Activated CD4-positive, alpha-beta T cell treated with anti-CD3 and anti-CD28 coated beads, Interleukin-2, Interleukin-6, amounts not matched to agents 100 ng/mL and 50 ng/mL, durations not matched to agents 16 hours and 8 hours (primary cell): ENCODE data around the gene ENTPD5.
"Not testable (repeated sequence)": the region's sequence is repeated elsewhere in the genome, so short reads cannot be mapped to it uniquely, and the experiment has no call there.

ENCODE experiments used
- DNase-seq: peaks from one replicate; pipeline ENCODE4 v3.0.0-alpha.2; 2020

ENTPD5 gene

GRCh38 chr14:73937012-73937411 is 82.1 kb downstream of the ENTPD5 start:
- no peak for DNase-seq

DNA sequence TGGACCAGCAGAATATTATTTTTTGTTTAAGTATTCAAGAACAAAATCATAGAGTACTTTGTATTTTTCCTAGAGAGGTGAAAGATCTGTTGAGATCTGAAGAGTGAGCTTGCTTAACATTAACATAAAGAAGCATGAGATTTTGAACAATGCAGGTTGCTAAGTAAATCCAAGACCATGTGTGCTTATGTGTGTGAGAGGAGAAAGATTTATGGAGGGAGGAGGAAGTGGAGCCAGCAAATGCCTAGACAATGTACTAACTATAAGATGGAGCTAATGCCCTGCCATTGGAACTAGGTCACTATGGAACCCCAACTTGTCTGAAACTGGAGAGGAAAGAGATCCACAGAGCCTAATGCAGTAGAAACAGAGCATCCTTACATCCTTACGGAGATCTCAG is 82.5 kb downstream of the ENTPD5 start:
- no peak for DNase-seq

GRCh38 chr14:73935666-73936065 is 83.4 kb downstream of the ENTPD5 start:
- no peak for DNase-seq

DNA sequence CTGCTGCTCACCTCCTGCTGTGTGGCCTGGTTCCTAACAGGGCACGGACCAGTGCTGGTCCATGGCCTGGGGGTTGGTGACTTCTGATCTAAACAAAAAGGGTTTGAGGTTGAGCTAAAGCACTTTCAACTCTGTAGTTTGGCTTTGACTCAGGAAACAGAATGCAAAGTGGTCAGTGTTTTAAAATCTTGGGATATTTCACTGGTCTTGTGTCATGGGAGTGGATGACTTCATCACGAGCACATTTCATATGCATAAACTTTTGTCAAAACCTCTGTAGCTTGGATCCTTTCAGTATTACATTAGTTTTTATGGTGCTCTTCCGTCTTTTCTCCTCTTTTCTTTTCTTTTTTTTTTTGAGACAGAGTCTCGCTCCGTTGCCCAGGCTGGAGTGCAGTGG is 94.8 kb downstream of the ENTPD5 start:
- no peak for DNase-seq

DNA sequence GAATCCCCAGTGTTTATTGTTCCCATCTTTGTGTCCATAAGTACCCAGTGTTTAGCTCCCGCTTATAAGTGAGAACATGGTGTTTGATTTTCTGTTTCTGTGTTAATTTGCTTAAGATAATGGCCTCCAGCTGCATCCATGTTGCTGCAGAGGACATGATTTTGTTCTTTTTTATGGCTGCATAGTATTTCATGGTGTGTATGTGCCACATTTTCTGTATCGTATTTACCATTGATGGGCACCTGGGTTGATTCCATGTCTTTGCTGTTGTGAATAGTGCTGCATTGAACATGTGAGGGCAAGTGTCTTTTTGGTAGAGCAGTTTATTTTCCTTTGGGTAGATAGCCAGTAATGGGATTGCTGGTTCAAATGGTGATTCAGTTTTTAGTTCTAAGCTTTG is 99.6 kb downstream of the ENTPD5 start:
- not testable (repeated sequence) for DNase-seq

DNA sequence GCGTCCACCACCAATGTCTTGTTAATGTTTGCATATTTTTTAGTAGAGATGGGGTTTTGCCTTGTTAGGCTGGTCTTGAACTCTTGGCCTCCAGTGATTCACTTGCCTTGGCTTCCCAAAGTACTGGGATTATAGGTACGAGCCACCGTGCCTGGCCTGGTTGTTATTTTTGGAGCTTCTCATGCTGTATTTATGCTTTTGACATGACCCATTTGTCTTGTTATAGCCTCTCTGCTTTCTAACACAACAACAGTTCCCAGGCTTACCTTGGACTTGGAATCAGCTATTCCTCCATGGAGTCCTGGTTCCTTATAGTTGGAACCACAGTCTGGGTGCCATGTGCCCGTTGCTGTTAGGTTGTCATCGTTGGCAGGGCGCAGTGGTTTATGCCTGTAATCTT is 102.8 kb downstream of the ENTPD5 start:
- DNase-seq, result no peak

- DNase-seq, result no peak
Measured at GRCh38 chr14:73913256-73913655, 105.8 kb downstream of the ENTPD5 start.

DNA sequence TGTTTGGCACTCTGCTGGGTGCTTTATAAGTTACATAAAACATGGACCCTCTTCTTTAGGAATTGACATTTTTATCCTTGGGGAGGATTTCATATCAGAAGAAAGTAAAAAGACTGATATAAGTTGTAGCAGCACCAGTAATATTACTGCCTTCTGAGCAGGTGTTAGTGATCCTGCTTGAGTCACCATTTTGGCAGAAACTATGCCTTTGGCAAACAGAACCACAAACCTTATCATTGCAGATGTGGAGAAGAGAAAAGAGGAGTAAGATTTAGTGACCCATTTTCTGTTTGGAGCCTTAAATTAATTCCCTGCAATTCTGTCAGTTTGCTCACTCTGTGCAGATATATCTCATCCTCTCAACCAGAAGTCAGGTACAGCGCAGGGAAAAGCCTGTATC is 109.4 kb downstream of the ENTPD5 start:
- DNase-seq, result no peak
